HG03571 (cell line): ENCODE data around the gene COMMD9.

ENCODE experiments used
- ATAC-seq: cut with Tn5 transposase; IDR thresholded peaks from one replicate; pipeline ENCODE4 v1.9.1; 2021; ENCODE audit not compliant: unreplicated experiment

Gene COMMD9

DNA sequence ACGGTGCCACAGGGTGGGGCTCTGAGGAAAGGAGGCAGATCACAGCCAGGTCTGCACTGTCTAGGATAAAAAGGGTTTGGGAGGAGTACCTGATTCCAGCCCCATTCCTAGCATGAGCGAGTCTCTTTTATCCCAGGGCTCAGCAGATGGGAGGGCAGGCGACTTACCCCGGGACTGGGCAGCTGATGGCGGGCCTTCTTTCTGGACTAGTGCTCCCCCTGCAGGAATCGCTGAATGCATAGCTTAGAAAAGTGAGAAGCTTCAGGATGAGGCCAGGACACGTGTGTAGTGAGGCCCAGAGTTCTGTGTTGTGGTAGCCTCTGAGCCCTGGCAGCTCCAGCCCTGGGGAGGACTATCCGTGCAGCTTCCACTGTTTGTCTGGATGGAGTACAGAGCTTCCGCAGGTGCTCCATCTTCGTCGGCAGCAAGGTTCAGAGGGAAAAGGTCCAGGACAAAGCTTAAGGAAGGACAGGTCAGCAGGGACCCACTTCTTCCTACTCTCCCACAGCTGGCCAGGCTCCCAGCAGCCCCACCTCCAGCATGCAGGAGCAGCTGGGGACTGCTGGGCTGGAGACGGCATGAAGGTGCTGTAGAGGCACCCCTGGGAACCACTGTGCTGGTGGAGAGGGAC, 30.4 kb downstream of the COMMD9 start:
- ATAC-seq = no peak

DNA sequence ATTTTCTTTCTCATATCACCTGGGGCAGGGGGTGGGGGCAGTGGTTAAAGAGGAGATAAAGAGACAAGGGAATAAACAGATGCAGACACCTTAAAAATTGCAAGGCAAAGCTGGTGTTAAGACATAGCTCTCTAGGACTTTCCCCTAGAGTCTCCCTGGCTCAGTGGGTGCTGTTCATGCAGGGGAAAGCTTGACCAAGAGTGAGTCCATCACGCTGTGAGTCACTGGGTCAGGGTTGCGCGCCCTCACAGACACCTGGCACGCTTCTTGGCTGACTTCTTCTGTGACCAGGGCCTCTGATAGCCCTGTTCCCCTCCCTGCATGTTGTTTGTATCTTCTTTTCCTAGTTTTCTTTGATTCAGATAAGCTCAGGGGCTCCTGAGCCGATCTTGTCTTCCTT, 31.9 kb downstream of the COMMD9 start:
- no peak for ATAC-seq

- ATAC-seq = no peak
Observed at GRCh38 chr11:36254713-36255112, 34.5 kb downstream of the COMMD9 start.

DNA sequence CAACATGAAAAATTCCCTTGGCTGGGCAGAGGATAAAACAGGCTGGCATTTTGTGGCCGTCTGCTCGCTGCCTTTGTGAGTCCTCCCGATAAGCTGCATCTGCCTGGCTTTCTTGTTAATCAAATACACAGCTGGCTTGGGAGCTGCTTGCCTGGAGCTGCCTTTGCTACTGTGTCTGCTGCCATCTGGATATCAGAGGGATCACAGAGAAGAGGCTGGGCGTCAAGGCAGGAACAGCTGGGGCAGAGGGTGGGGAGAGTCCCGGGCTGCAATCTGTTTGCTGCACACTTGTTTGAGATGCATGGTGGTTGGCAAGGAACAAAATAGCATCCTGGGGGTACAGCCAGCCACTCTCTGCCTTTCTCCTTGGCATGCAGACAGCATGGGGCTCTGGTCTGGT, 36.0 kb downstream of the COMMD9 start:
- no peak for ATAC-seq

GRCh38 chr11:36251823-36252222, 37.4 kb downstream of the COMMD9 start:
- ATAC-seq = no peak

- no peak for ATAC-seq
Observed at GRCh38 chr11:36249246-36249645, 40.0 kb downstream of the COMMD9 start.

GRCh38 chr11:36248436-36248835, 40.8 kb downstream of the COMMD9 start:
- no peak for ATAC-seq

DNA sequence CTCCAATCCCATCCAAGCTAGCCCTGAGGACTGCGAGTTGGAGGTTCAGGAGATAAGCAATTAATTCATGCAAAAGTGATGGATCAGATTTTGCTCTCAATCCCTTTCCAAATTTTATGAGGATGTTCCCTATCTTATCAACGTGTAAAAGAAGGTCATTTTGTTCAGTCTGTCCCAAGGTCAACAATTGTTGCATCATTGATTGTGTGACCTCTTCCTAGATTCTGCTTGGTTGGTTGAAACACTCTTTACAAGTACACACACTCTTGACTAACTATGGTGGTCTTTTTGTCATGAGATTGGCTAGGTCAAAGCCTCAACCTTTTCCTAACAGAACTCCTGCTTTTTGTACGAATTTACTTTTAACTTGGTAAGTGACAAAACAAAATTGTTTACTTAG, 41.7 kb downstream of the COMMD9 start:
- ATAC-seq = no peak

DNA sequence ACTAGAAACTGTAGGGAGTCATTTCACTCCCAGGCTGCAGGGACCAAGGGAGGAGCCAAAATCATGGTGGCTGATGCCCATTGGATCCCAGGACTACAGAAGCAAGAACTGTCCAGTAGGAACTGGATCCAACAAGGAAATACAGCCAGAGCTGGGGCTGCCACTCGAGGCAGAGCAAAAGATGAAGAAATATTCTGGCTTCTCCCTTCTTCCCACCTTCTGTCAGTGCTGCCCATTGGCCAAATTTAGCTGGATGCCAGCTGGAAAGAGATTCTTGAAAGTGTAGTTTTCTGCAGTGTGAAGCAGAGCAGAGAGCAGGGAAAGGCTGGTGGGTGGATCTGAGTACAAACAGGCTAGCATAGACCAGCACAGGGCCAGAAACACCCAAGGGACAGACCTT, 45.6 kb downstream of the COMMD9 start:
- no peak for ATAC-seq

DNA sequence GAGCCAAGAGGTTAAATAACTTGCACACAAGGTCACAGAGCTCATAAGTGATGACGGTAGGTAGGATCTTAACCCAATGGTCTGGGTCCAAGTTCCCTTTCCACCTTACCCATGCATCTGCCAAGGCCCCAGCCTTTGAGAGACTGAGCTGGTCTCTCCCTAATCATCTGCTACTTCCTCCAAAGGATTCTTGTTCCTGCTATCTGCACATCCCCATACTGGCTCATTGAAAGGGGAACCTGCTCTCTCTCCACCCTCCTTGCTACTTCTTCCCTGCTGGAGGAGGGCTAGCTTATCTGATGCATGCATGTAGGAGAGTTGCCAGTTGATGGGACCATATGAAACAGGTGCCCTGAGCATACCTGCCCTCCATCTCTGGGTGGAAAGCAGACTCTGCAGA, 47.7 kb downstream of the COMMD9 start:
- no peak for ATAC-seq

GRCh38 chr11:36240801-36241200, 48.4 kb downstream of the COMMD9 start:
- ATAC-seq = no peak

DNA sequence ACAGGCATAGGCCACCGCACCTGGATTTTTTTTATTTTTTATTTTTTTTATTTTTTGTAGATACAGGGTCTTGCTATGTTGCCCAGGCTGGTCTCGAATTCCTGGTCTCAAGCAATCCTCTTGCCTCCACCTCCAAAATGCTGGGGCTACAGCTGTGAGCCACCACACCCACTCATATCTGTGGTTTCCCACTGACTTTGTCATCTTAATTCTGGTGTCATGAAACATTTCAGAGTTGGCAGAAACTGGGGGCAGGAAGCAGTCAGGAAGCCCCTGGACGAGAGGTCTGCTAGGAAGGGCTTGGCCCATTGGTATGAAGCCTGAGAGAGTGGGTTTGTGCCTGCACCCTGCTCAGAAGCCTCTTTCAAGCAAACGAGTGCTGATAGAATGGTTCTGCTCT, 49.1 kb downstream of the COMMD9 start:
- ATAC-seq = no peak

DNA sequence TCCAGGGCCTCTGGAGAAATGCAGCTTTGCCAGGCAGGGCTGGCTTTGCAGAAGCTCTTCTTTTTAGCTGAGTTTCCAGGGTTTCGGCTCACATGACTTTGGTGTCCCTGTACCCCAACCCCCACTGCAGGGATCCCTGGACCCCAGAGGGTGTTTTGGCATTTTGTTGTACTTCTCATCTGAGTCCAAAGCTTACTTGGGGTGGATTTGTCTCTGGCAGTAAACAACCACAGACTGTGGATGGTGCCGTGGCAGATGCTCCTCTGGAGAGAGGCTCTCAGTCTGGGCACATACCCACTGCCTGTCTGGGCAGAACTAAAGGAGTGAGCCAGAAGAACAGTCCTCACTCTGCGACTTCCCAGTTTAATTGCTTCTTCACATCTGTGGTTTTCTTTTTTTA, 49.6 kb downstream of the COMMD9 start:
- no peak for ATAC-seq

DNA sequence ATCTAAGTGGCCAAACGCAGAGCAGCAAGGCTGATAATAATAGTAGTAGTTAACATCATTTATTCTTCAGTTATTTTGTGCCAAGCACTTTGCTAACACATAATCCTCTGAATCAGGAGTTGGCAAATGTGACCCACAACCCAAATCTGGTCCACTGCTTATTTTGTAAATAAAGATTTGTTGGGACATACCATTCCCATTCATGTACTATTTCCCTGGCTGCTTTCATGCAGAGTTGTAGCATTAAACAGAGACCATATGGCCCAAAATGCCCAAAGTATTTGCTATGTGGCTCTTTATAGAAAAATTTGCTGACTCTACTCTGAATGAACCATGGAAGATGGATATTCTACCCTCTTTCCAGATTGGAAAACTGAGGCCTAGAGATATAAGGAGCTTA, 50.3 kb downstream of the COMMD9 start:
- ATAC-seq = no peak

- ATAC-seq = no peak
Observed at GRCh38 chr11:36238036-36238631, 51.1 kb downstream of the COMMD9 start.

DNA sequence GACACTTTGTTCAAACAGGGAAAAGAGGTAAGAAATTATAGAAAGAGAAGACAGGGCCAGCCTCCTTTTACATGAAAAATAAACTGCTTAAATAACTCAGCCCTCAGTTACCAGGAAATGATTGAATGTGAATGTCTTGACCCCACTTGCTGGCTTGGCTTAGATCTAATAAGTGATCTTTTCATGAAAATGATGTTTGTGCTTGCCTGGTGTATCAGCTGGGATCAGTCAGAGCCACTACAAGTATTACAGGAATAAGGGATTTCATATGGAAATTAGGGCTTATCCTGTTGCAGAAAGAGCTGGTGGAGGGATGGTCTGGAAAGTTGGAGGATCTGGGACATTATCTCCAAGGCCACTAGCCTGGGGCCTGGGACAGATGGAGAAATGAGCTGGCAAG, 51.8 kb downstream of the COMMD9 start:
- ATAC-seq = no peak

- ATAC-seq = no peak
Observed at GRCh38 chr11:36235750-36236149, 53.5 kb downstream of the COMMD9 start.

GRCh38 chr11:36234825-36235224, 54.4 kb downstream of the COMMD9 start:
- ATAC-seq = no peak

- ATAC-seq = no peak
Observed at GRCh38 chr11:36233204-36233603, 56.0 kb downstream of the COMMD9 start.

DNA sequence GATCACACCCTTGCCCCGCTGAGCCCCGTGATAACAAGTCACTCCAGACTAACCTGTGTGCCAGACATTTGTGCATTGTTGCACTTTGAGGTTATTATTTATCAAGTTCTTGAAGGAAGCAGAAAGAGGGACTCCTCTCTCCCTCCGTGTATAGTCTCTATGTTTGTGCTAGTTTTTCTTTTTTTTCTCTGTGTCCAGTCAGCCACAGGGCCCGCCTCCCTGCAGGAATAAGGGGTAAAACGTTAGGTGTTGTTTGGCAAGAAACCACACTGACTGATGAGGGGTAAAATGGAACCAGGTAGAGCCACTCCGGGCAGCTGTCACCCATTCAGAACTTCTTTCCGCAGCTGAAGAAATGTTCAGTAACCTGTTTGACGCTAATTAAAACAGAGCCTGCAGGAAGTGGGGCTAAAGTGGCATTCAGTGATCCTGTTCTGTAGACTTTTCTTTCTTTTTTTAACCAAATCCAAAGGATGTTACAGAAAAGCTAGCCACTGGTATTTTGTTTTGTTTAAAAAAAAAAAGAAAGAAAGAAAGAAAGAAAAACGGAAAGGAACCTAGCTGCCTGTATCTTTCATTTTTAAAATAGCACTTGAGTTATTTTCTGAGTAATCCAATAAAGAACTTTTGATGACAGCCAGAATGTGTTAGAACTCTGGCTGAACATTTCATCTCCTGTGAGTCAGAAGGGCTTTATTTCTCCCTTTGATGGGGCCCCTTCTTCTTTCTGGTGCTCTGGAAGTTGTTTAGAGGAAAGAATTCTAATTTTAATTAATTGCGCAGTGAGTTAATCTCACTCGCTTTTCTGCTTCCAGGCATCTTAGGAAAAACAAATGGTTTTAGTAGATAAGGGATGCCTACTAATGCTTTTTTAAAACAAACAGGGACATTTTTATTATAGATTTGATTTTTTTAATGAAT, 58.2 kb downstream of the COMMD9 start:
- ATAC-seq = no peak

- ATAC-seq = no peak
Observed at GRCh38 chr11:36229091-36229705, 60.0 kb downstream of the COMMD9 start.

DNA sequence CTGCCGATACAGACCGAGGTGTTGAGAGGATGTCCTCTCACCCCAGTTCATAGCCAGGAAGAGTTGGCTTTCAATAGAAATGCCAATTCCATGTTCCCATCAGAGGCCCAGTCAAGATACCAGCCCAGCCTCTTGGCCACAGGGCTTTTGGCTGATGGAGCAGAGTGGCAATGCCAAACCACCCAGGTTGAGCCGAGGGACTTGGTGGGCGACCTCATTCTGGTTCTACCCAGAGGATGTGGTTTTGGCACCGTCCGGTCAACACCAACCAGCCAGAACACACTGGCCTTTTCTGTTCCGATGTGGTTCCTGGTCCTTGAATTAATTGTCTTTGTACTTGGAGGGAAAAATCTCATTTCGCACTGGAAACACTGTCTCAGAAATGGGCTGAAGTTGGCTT, 60.5 kb downstream of the COMMD9 start:
- no peak for ATAC-seq
